IMR-90 (cell line): ENCODE data around the gene HTT-AS.

ENCODE experiments used
- CEBPB ChIP-seq: IDR thresholded peaks from 2 replicates; pipeline ENCODE4 v1.6.1; 2012; ENCODE audit warnings: low read depth, low read length, improper control_type of control experiment
- CTCF ChIP-seq: conservative IDR thresholded peaks from 2 replicates; pipeline ENCODE4 v1.5.1; 2012; ENCODE audit warnings: mild to moderate bottlenecking, low read depth, low read length, improper control_type of control experiment
- FOS ChIP-seq: fragments of 150-350 bp; IDR thresholded peaks from 2 replicates; pipeline ENCODE4 v1.6.1; 2016; ENCODE audit warnings: low read depth, low read length
- MAFK ChIP-seq: IDR thresholded peaks from 2 replicates; pipeline ENCODE4 v1.6.1; 2012; ENCODE audit warnings: low read depth, low read length, improper control_type of control experiment
- MAZ ChIP-seq: IDR thresholded peaks from 2 replicates; pipeline ENCODE4 v1.6.1; 2012; ENCODE audit warnings: low read depth, mild to moderate bottlenecking, low read length, improper control_type of control experiment, moderate library complexity, borderline replicate concordance
- NFE2L2 ChIP-seq: fragments of 150-350 bp; IDR thresholded peaks from 2 replicates; pipeline ENCODE4 v1.6.1; 2016; ENCODE audit warnings: low read depth, mild to moderate bottlenecking, low read length
- POLR2A ChIP-seq: IDR thresholded peaks from 2 replicates; pipeline ENCODE4 v1.6.1; 2012; ENCODE audit warnings: mild to moderate bottlenecking, low read depth, low read length
- RAD21 ChIP-seq: IDR thresholded peaks from 2 replicates; pipeline ENCODE4 v1.6.1; 2012; ENCODE audit warnings: low read length, improper control_type of control experiment
- RCOR1 ChIP-seq: IDR thresholded peaks from 2 replicates; pipeline ENCODE4 v1.6.1; 2012; ENCODE audit warnings: mild to moderate bottlenecking, low read length, improper control_type of control experiment; ENCODE audit not compliant: insufficient replicate concordance
- RFX5 ChIP-seq: IDR thresholded peaks from 2 replicates; pipeline ENCODE4 v1.8.0; 2012; ENCODE audit warnings: low read depth, mild to moderate bottlenecking, low read length, moderate library complexity
- SMC3 ChIP-seq: fragments of 150-350 bp; IDR thresholded peaks from 2 replicates; pipeline ENCODE4 v1.6.1; 2016; ENCODE audit warnings: low read depth, mild to moderate bottlenecking, antibody characterized with exemption, low read length, moderate library complexity
- USF2 ChIP-seq: fragments of 150-350 bp; IDR thresholded peaks from 2 replicates; pipeline ENCODE4 v1.6.1; 2017; ENCODE audit warnings: mild to moderate bottlenecking, antibody characterized with exemption, low read length, low read depth

GRCh38 chr4:3021127-3021526, 53.2 kb downstream of the HTT-AS start:
- no peak for TF ChIP-seq CTCF
- no peak for TF ChIP-seq RCOR1
- no peak for TF ChIP-seq FOS
- no peak for TF ChIP-seq RAD21
- no peak for TF ChIP-seq POLR2A
- no peak for TF ChIP-seq SMC3
- TF ChIP-seq USF2: no peak
- no peak for TF ChIP-seq MAZ
- no peak for TF ChIP-seq MAFK
- no peak for TF ChIP-seq CEBPB
- no peak for TF ChIP-seq NFE2L2
- TF ChIP-seq RFX5: no peak
